ENCODE results near the gene AP2A1. TPM values are rescaled to one million over a fixed set of nuclear protein-coding genes. Genes with fewer than 3 reads are reported as not detected.

The AP2A1 gene
- total RNA-seq, 3 donors from 2014 or later (not counting 1 experiment from before 2014, with no cell fraction given): 137 to 163 (median 161) TPM

GRCh38 chr19:49832556-49832955 lies 65.8 kb downstream of the AP2A1 start:
- no peak for TF ChIP-seq CTCF (IDR thresholded peaks at IDR 0.05)
- intact Hi-C loops (cut with micrococcal nuclease): no loop called here
- 57% methylated on average over 9 of the region's 9 CpGs for WGBS (ENCODE audit: insufficient coverage)
- no peaks in the 10 kb centered on the region for H3K9me3 Mint-ChIP-seq
- Histone ChIP-seq H3K27me3 (ENCODE audit: control insufficient read depth, insufficient read depth, low read length) (no peaks in the 10 kb centered on the region), H3K9me3 (ENCODE audit: control insufficient read depth, insufficient read depth, low read length) (no peaks in the 10 kb centered on the region), H3K27ac (ENCODE audit: low read length) (no peak overlapping the region), H3K36me3 (ENCODE audit: control insufficient read depth, insufficient read depth, low read length) (peaks cover 57% of the 10 kb centered on the region), H3K4me1 (ENCODE audit: control insufficient read depth, insufficient read depth, low read length) (no peaks in the 10 kb centered on the region), H3K4me3 (ENCODE audit: low read length) (no peak overlapping the region)
- H3K4me1 Mint-ChIP-seq: peaks cover 5 to 10% of the 10 kb centered on the region in 2 donors
- no peak overlapping the region for H3K27ac Mint-ChIP-seq
- ATAC-seq (no peak), DNase-seq (no peak)
- no peaks in the 10 kb centered on the region for H3K27me3 Mint-ChIP-seq (ENCODE audit: low read depth in 2 of 2)
- no peak overlapping the region for H3K4me3 Mint-ChIP-seq
- no peaks in the 10 kb centered on the region for H3K36me3 Mint-ChIP-seq

GRCh38 chr19:49833599-49833998 lies 66.8 kb downstream of the AP2A1 start:
- Histone ChIP-seq H3K27ac (ENCODE audit: low read length) (no peak overlapping the region), H3K4me1 (ENCODE audit: control insufficient read depth, insufficient read depth, low read length) (no peaks in the 10 kb centered on the region), H3K4me3 (ENCODE audit: low read length) (no peak overlapping the region), H3K36me3 (ENCODE audit: control insufficient read depth, insufficient read depth, low read length) (peaks cover 63% of the 10 kb centered on the region), H3K9me3 (ENCODE audit: control insufficient read depth, insufficient read depth, low read length) (no peaks in the 10 kb centered on the region), H3K27me3 (ENCODE audit: control insufficient read depth, insufficient read depth, low read length) (no peaks in the 10 kb centered on the region)
- ATAC-seq (no peak), DNase-seq (no peak)
- Mint-ChIP-seq H3K27ac (no peak overlapping the region), H3K4me1 (peaks cover 10 to 21% of the 10 kb centered on the region in 2 donors), H3K9me3 (no peaks in the 10 kb centered on the region), H3K27me3 (ENCODE audit: low read depth in 2 of 2) (no peaks in the 10 kb centered on the region), H3K4me3 (no peak overlapping the region), H3K36me3 (no peaks in the 10 kb centered on the region)
- intact Hi-C loops (cut with micrococcal nuclease): no loop called here
- no peak for TF ChIP-seq CTCF (IDR thresholded peaks at IDR 0.05)
- 97% methylated on average over 7 of the region's 7 CpGs for WGBS (ENCODE audit: insufficient coverage)

- Mint-ChIP-seq H3K27ac (no peak overlapping the region), H3K4me3 (no peak overlapping the region), H3K9me3 (no peaks in the 10 kb centered on the region), H3K4me1 (peaks cover 15 to 23% of the 10 kb centered on the region in 2 donors), H3K36me3 (no peaks in the 10 kb centered on the region), H3K27me3 (ENCODE audit: low read depth in 2 of 2) (no peaks in the 10 kb centered on the region)
- Histone ChIP-seq H3K4me1 (ENCODE audit: control insufficient read depth, insufficient read depth, low read length) (no peaks in the 10 kb centered on the region), H3K27me3 (ENCODE audit: control insufficient read depth, insufficient read depth, low read length) (no peaks in the 10 kb centered on the region), H3K27ac (ENCODE audit: low read length) (no peak overlapping the region), H3K4me3 (ENCODE audit: low read length) (no peak overlapping the region), H3K9me3 (ENCODE audit: control insufficient read depth, insufficient read depth, low read length) (no peaks in the 10 kb centered on the region), H3K36me3 (ENCODE audit: control insufficient read depth, insufficient read depth, low read length) (peaks cover 65% of the 10 kb centered on the region)
- ATAC-seq (no peak), DNase-seq (no peak)
- TF ChIP-seq CTCF (IDR thresholded peaks at IDR 0.05): no peak
- WGBS (ENCODE audit: insufficient coverage): 97% methylated on average over 9 of the region's 12 CpGs
- intact Hi-C loops (cut with micrococcal nuclease): no loop called here
These were observed 68.8 kb downstream of the AP2A1 start for GRCh38 chr19:49835562-49835961.
